IMR-90 (cell line): ENCODE data around the gene YLPM1. TPM values are rescaled to one million over a fixed set of nuclear protein-coding genes. Genes with fewer than 3 reads are reported as not detected.

Source experiments
- ATAC-seq: fragments of 200-7000 bp; cut with Tn5 transposase; 2 replicates; pipeline ENCODE4 v1.9.1; 2020; ENCODE audit warnings: low read depth, mild to moderate bottlenecking, moderate library complexity
- BruUV-seq: library from RNA; stranded (reverse); fragments of 400-500 nt; replicated peaks from 2 replicates; lab custom pipeline; 2021; lab: Mats Ljungman, UMichigan
- CTCF ChIA-PET: fragments of 300-600 bp; formaldehyde crosslinking; extraction: SDS; loops from one replicate; lab custom pipeline; 2021; ENCODE audit warnings: antibody characterized with exemption; lab: Yijun Ruan, JAX
- POLR2A ChIA-PET: fragments of 300-600 bp; sonication (Branson Sonifier 250); formaldehyde crosslinking; loops from one replicate; lab custom pipeline; 2022; ENCODE audit warnings: antibody characterized with exemption; ENCODE audit not compliant: unreplicated experiment; lab: Charles Lee
- DNase-seq: peaks from one replicate; pipeline ENCODE4 v3.0.0; 2013
- H2AFZ ChIP-seq: replicated peaks from 2 replicates; pipeline ENCODE3; 2013; ENCODE audit warnings: low read length, mild to moderate bottlenecking; ENCODE audit not compliant: poor library complexity
- H2AK5ac ChIP-seq: 2 replicates; pipeline ENCODE4 v1.6.1; 2013; ENCODE audit warnings: low read depth, low read length, inconsistent platforms
- H2AK9ac ChIP-seq: replicated peaks from 2 replicates; pipeline ENCODE3; 2013; ENCODE audit warnings: mild to moderate bottlenecking, low read depth, low read length, moderate library complexity; ENCODE audit not compliant: poor library complexity
- H2BK120ac ChIP-seq: 2 replicates; pipeline ENCODE4 v1.6.1; 2013; ENCODE audit warnings: low read depth, low read length, inconsistent platforms
- H2BK15ac ChIP-seq: 3 replicates; pipeline ENCODE4 v1.6.1; 2013; ENCODE audit warnings: low read depth, low read length, inconsistent platforms
- H2BK20ac ChIP-seq: 2 replicates; pipeline ENCODE4 v1.6.1; 2013; ENCODE audit warnings: low read depth, mild to moderate bottlenecking, inconsistent platforms, low read length, moderate library complexity
- H2BK5ac ChIP-seq: 2 replicates; pipeline ENCODE4 v1.6.1; 2013; ENCODE audit warnings: mild to moderate bottlenecking, low read depth, low read length, inconsistent platforms; ENCODE audit not compliant: poor library complexity, severe bottlenecking
- H3K14ac ChIP-seq: replicated peaks from 2 replicates; pipeline ENCODE4 v1.6.1; 2013; ENCODE audit warnings: low read depth, low read length, inconsistent platforms
- H3K18ac ChIP-seq: 2 replicates; pipeline ENCODE4 v1.6.1; 2013; ENCODE audit warnings: low read depth, low read length, control low read depth
- H3K23ac ChIP-seq: 2 replicates; pipeline ENCODE4 v1.6.1; 2013; ENCODE audit warnings: low read depth, low read length, inconsistent platforms
- H3K27ac ChIP-seq: 2 replicates; pipeline ENCODE4 v1.5.1; 2013; ENCODE audit warnings: mild to moderate bottlenecking, control low read depth, low read length; ENCODE audit not compliant: insufficient read depth
- H3K27me3 ChIP-seq: 2 replicates; pipeline ENCODE4 v1.6.1; 2013; ENCODE audit warnings: low read length; ENCODE audit not compliant: control insufficient read depth, insufficient read depth
- H3K36me3 ChIP-seq: 2 replicates; pipeline ENCODE4 v1.6.1; 2013; ENCODE audit warnings: low read length, mixed read lengths; ENCODE audit not compliant: control insufficient read depth, insufficient read depth
- H3K4ac ChIP-seq: 2 replicates; pipeline ENCODE4 v1.6.1; 2013; ENCODE audit warnings: low read depth, low read length, inconsistent platforms
- H3K4me1 ChIP-seq: 2 replicates; pipeline ENCODE4 v1.6.1; 2013; ENCODE audit warnings: low read length, mixed read lengths; ENCODE audit not compliant: control insufficient read depth, insufficient read depth
- H3K4me2 ChIP-seq: 2 replicates; pipeline ENCODE4 v1.6.1; 2013; ENCODE audit warnings: low read depth, mild to moderate bottlenecking, control low read depth, low read length, moderate library complexity
- H3K4me3 ChIP-seq: 2 replicates; pipeline ENCODE4 v1.5.1; 2013; ENCODE audit warnings: low read depth, mild to moderate bottlenecking, control low read depth, low read length, moderate library complexity; ENCODE audit not compliant: insufficient read depth
- H3K56ac ChIP-seq: 2 replicates; pipeline ENCODE4 v1.6.1; 2013; ENCODE audit warnings: low read length, inconsistent platforms; ENCODE audit not compliant: insufficient read depth; ENCODE audit errors: extremely low read depth
- H3K79me1 ChIP-seq, 2 experiments: 2 replicates each; pipeline ENCODE4 v1.6.1; 2013; ENCODE audit warnings: low read length in 2 of 2, inconsistent platforms in 1 of 2, low read depth in 1 of 2
- H3K9ac ChIP-seq: 2 replicates; pipeline ENCODE4 v1.6.1; 2013; ENCODE audit warnings: low read depth, low read length, control low read depth
- H3K9me1 ChIP-seq: 2 replicates; pipeline ENCODE4 v1.6.1; 2013; ENCODE audit warnings: low read length, inconsistent platforms; ENCODE audit not compliant: insufficient read depth
- H3K9me3 ChIP-seq: 2 replicates; pipeline ENCODE4 v1.6.1; 2013; ENCODE audit warnings: low read length; ENCODE audit not compliant: control insufficient read depth, insufficient read depth
- H4K20me1 ChIP-seq: 2 replicates; pipeline ENCODE4 v1.6.1; 2013; ENCODE audit warnings: low read length, inconsistent platforms; ENCODE audit not compliant: insufficient read depth
- H4K5ac ChIP-seq: 2 replicates; pipeline ENCODE4 v1.6.1; 2013; ENCODE audit warnings: mild to moderate bottlenecking, low read depth, low read length, control low read depth
- H4K8ac ChIP-seq, 2 experiments: 2 replicates each; pipeline ENCODE4 v1.6.1; 2013; ENCODE audit warnings: low read depth in 2 of 2, low read length in 2 of 2, control low read depth in 1 of 2, inconsistent platforms in 1 of 2
- H4K91ac ChIP-seq: 2 replicates; pipeline ENCODE4 v1.6.1; 2013; ENCODE audit warnings: low read depth, low read length, inconsistent platforms; ENCODE audit not compliant: insufficient read depth
- BHLHE40 ChIP-seq: fragments of 150-350 bp; IDR thresholded peaks from 2 replicates; pipeline ENCODE4 v1.6.1; 2016; ENCODE audit warnings: mild to moderate bottlenecking, low read depth, low read length
- CEBPB ChIP-seq: IDR thresholded peaks from 2 replicates; pipeline ENCODE4 v1.6.1; 2012; ENCODE audit warnings: low read depth, low read length, improper control_type of control experiment
- CHD1 ChIP-seq: IDR thresholded peaks from 2 replicates; pipeline ENCODE4 v1.6.1; 2012; ENCODE audit warnings: low read depth, low read length, improper control_type of control experiment
- CTCF ChIP-seq: conservative IDR thresholded peaks from 2 replicates; pipeline ENCODE4 v1.5.1; 2012; ENCODE audit warnings: mild to moderate bottlenecking, low read depth, low read length, improper control_type of control experiment
- ELK1 ChIP-seq: fragments of 150-350 bp; IDR thresholded peaks from 2 replicates; pipeline ENCODE4 v1.6.1; 2016; ENCODE audit warnings: low read depth, mild to moderate bottlenecking, low read length, moderate library complexity, borderline replicate concordance
- FOS ChIP-seq: fragments of 150-350 bp; IDR thresholded peaks from 2 replicates; pipeline ENCODE4 v1.6.1; 2016; ENCODE audit warnings: low read depth, low read length
- MAFK ChIP-seq: IDR thresholded peaks from 2 replicates; pipeline ENCODE4 v1.6.1; 2012; ENCODE audit warnings: low read depth, low read length, improper control_type of control experiment
- MAZ ChIP-seq: IDR thresholded peaks from 2 replicates; pipeline ENCODE4 v1.6.1; 2012; ENCODE audit warnings: low read depth, mild to moderate bottlenecking, low read length, improper control_type of control experiment, moderate library complexity, borderline replicate concordance
- NFE2L2 ChIP-seq: fragments of 150-350 bp; IDR thresholded peaks from 2 replicates; pipeline ENCODE4 v1.6.1; 2016; ENCODE audit warnings: low read depth, mild to moderate bottlenecking, low read length
- POLR2A ChIP-seq: IDR thresholded peaks from 2 replicates; pipeline ENCODE4 v1.6.1; 2012; ENCODE audit warnings: mild to moderate bottlenecking, low read depth, low read length
- RAD21 ChIP-seq: IDR thresholded peaks from 2 replicates; pipeline ENCODE4 v1.6.1; 2012; ENCODE audit warnings: low read length, improper control_type of control experiment
- RCOR1 ChIP-seq: IDR thresholded peaks from 2 replicates; pipeline ENCODE4 v1.6.1; 2012; ENCODE audit warnings: mild to moderate bottlenecking, low read length, improper control_type of control experiment; ENCODE audit not compliant: insufficient replicate concordance
- RFX5 ChIP-seq: IDR thresholded peaks from 2 replicates; pipeline ENCODE4 v1.8.0; 2012; ENCODE audit warnings: low read depth, mild to moderate bottlenecking, low read length, moderate library complexity
- SMC3 ChIP-seq: fragments of 150-350 bp; IDR thresholded peaks from 2 replicates; pipeline ENCODE4 v1.6.1; 2016; ENCODE audit warnings: low read depth, mild to moderate bottlenecking, antibody characterized with exemption, low read length, moderate library complexity
- WGBS, 2 experiments: methylation state at CpG; one replicate each; pipeline versions ENCODE4 v1.1.5 to v1.1.7; 2013; ENCODE audit warnings: missing lambda C conversion rate in 2 of 2; ENCODE audit not compliant: insufficient read length in 1 of 2; ENCODE audit errors: extremely low coverage in 2 of 2; 5-methylcytosine and 5-hydroxymethylcytosine counted together
- dilution Hi-C: fragments of 300-500 bp; cut with HindIII; formaldehyde crosslinking; loops from one replicate; pipeline ENCODE4 v1.14.3; 2018; ENCODE audit warnings: low sequenced_read_pairs; ENCODE audit not compliant: unreplicated experiment
- in situ Hi-C: fragments of 300-500 bp; cut with MboI; formaldehyde crosslinking; loops from 3 replicates; pipeline ENCODE4 v1.14.3; 2019; ENCODE audit warnings: low sequenced_read_pairs, inconsistent platforms, mixed read lengths
- intact Hi-C: fragments of 100-400 bp; cut with micrococcal nuclease; formaldehyde crosslinking; loops from 2 replicates; pipeline ENCODE4 v1.10.0; 2022
- polyA plus RNA-seq, 3 experiments: library from polyadenylated mRNA; depleted of rRNA; stranded (reverse); fragments of >200 nt; gene quantifications; 2 replicates each; pipeline ENCODE4 v1.2.3, GENCODE V29; 2012; ENCODE audit warnings: low replicate concordance in 1 of 3
- total RNA-seq: library from RNA; depleted of rRNA; stranded (reverse); fragments of >200 nt; gene quantifications from 2 replicates; pipeline ENCODE4 v1.2.3, GENCODE V29; 2012
- TF ChIP-seq, protein P1 (sequence below): fragments of 150-350 bp; IDR thresholded peaks from 2 replicates; pipeline ENCODE4 v1.6.1; 2017; ENCODE audit warnings: mild to moderate bottlenecking, antibody characterized with exemption, low read length, low read depth

YLPM1 gene
- total and polyA plus RNA-seq, 2 of the 4 experiments (the other 2 are of a cell fraction), result 8.2 to 19.7 TPM

DNA sequence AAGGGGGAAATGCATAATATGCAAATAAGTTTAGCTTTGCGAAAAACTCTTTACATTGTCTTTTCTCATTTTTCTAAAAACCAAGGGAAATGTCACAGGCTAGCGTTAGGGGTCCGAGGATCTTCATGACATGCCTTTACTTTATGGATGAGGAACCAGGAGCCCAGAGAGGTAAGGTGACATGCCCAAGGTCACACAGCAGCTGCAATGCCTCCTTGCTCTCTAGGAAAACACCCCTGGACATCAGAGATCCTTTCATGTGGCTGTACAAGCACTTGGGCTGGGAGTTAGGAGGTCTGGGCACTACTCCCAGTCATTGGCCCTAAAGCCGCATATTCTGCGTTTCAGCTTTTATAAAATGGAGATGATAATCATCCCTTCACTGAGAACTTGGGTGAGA lies 112.1 kb downstream of the YLPM1 start:
- Histone ChIP-seq H3K36me3 (no peaks in the 10 kb centered on the region), H2BK120ac (no peak overlapping the region), H3K4me3 (no peak overlapping the region), H2BK20ac (no peak overlapping the region), H3K4me1 (peaks cover 2% of the 10 kb centered on the region; the same call in 1 of the 2 replicates), H3K27me3 (peaks cover 2% of the 10 kb centered on the region; the same call in 1 of the 2 replicates), H2BK15ac (no peak overlapping the region), H2AFZ (no peak overlapping the region), H3K23ac (no peak overlapping the region), H3K18ac (no peak overlapping the region), H3K79me1 (no peaks in the 10 kb centered on the region), H3K9ac (no peak overlapping the region), H3K27ac (no peak overlapping the region), H4K8ac (no peak overlapping the region), H3K14ac (no peak overlapping the region), H3K56ac (no peak overlapping the region), H2AK5ac (no peak overlapping the region), H4K91ac (no peak overlapping the region), H4K5ac (no peak overlapping the region), H3K4ac (no peak overlapping the region), H3K9me1 (no peaks in the 10 kb centered on the region), H3K4me2 (no peak overlapping the region), H2BK5ac (no peak overlapping the region), H3K9me3 (no peaks in the 10 kb centered on the region), H2AK9ac (no peak overlapping the region), H4K20me1 (no peaks in the 10 kb centered on the region)
- ChIA-PET POLR2A (no interaction called here), CTCF (no interaction called here)
- ATAC-seq, result no peak
- TF ChIP-seq CEBPB (no peak), CHD1 (no peak), NFE2L2 (no peak), RFX5 (no peak), SMC3 (no peak), BHLHE40 (no peak), MAZ (no peak), RCOR1 (no peak), CTCF (no peak), MAFK (no peak), RAD21 (no peak), ELK1 (no peak), FOS (no peak), POLR2A (no peak)
- TF ChIP-seq, protein P1, sequence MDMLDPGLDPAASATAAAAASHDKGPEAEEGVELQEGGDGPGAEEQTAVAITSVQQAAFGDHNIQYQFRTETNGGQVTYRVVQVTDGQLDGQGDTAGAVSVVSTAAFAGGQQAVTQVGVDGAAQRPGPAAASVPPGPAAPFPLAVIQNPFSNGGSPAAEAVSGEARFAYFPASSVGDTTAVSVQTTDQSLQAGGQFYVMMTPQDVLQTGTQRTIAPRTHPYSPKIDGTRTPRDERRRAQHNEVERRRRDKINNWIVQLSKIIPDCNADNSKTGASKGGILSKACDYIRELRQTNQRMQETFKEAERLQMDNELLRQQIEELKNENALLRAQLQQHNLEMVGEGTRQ, result no peak
- DNase-seq, result no peak
- BruUV-seq, result no TSS peak
- dilution Hi-C loops (no loop called here), in situ Hi-C loops (no loop called here), intact Hi-C loops (no loop called here)
- no CpG with 5 or more reads among the region's 5 CpGs for WGBS, 2 experiments
